ENCODE data around the gene MAP1LC3B.

DNA sequence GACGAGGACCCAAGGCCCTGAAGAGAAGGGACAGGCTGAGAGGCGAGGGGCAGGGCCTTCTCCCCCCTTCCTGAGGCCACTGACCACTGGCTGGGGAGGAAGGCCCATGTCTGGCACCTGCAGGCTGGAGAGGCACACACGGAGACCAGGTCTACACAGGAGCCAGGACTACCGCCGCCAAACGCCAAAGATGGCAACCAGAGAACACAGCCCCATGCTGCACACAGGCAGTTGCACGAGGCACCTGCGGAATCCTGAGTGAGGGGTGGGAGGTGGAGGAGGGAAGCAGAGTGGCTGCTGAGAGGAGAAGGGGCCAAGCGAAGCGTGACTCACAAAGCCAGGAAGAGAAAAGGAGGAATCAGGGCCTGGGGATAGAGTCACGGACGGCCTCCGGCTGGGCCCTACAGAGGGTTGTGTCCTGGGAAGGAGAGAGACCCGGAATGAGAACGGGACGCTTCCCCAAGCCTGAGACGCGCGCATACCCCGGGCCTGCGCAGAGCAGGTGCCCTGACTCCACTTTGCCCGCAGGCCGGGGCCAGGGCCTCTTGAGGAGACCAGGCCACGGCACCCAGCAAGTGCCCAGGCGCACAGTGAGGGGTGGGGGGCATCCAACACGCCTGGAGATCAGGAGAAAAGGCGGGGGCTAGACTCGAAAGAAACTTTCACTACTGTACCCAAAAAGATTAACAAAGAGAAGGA is 46.3 kb upstream of the MAP1LC3B start:
- TF ChIP-seq, protein P1, sequence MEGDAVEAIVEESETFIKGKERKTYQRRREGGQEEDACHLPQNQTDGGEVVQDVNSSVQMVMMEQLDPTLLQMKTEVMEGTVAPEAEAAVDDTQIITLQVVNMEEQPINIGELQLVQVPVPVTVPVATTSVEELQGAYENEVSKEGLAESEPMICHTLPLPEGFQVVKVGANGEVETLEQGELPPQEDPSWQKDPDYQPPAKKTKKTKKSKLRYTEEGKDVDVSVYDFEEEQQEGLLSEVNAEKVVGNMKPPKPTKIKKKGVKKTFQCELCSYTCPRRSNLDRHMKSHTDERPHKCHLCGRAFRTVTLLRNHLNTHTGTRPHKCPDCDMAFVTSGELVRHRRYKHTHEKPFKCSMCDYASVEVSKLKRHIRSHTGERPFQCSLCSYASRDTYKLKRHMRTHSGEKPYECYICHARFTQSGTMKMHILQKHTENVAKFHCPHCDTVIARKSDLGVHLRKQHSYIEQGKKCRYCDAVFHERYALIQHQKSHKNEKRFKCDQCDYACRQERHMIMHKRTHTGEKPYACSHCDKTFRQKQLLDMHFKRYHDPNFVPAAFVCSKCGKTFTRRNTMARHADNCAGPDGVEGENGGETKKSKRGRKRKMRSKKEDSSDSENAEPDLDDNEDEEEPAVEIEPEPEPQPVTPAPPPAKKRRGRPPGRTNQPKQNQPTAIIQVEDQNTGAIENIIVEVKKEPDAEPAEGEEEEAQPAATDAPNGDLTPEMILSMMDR (IDR thresholded peaks at IDR 0.05): no peak
- no peak for TF ChIP-seq POLR2AphosphoS5 (IDR thresholded peaks at IDR 0.05; ENCODE audit: low read depth, low read length)
- TF ChIP-seq SIN3A (IDR thresholded peaks at IDR 0.05; ENCODE audit: borderline replicate concordance, insufficient read depth, low read depth, low read length): no peak
- TF ChIP-seq, protein P2, sequence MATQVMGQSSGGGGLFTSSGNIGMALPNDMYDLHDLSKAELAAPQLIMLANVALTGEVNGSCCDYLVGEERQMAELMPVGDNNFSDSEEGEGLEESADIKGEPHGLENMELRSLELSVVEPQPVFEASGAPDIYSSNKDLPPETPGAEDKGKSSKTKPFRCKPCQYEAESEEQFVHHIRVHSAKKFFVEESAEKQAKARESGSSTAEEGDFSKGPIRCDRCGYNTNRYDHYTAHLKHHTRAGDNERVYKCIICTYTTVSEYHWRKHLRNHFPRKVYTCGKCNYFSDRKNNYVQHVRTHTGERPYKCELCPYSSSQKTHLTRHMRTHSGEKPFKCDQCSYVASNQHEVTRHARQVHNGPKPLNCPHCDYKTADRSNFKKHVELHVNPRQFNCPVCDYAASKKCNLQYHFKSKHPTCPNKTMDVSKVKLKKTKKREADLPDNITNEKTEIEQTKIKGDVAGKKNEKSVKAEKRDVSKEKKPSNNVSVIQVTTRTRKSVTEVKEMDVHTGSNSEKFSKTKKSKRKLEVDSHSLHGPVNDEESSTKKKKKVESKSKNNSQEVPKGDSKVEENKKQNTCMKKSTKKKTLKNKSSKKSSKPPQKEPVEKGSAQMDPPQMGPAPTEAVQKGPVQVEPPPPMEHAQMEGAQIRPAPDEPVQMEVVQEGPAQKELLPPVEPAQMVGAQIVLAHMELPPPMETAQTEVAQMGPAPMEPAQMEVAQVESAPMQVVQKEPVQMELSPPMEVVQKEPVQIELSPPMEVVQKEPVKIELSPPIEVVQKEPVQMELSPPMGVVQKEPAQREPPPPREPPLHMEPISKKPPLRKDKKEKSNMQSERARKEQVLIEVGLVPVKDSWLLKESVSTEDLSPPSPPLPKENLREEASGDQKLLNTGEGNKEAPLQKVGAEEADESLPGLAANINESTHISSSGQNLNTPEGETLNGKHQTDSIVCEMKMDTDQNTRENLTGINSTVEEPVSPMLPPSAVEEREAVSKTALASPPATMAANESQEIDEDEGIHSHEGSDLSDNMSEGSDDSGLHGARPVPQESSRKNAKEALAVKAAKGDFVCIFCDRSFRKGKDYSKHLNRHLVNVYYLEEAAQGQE (IDR thresholded peaks at IDR 0.05; ENCODE audit: insufficient read depth in 1 of 2, low read depth in 2 of 2, low read length in 1 of 2): no peak

All from Panc1 (cell line).